GM19324 (cell line): ENCODE data around the gene PIGV.
A peak's percentile ranks its signal among the peaks of the same experiment; 100 is the strongest.
"Not testable (repeated sequence)": the region's sequence is repeated elsewhere in the genome, so short reads cannot be mapped to it uniquely, and the experiment has no call there.

Experiments used
- ATAC-seq: cut with Tn5 transposase; IDR thresholded peaks from one replicate; pipeline ENCODE4 v1.9.1; 2021; ENCODE audit warnings: mild to moderate bottlenecking, moderate library complexity; ENCODE audit not compliant: unreplicated experiment, low FRiP score

PIGV gene

DNA sequence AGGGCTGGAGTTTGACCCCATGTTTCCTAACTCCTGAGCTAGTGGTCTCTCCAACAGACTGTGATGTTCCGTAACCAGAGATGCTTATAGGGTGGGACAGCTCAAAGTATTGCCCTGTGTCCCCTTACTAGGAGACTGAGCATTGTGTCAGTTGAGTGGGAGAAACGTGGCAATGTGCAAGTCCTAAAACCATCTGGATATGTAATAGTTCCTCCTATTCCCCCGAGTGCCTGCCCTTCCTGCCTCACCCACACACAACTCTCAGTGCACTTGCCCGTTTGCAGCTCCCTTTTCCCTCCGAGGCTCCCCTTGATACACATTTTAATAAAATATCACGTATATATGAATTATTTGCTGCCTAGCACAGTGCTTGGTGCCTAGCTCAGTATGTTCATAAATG lies 3.4 kb downstream of the PIGV start:
- no peak for ATAC-seq

DNA sequence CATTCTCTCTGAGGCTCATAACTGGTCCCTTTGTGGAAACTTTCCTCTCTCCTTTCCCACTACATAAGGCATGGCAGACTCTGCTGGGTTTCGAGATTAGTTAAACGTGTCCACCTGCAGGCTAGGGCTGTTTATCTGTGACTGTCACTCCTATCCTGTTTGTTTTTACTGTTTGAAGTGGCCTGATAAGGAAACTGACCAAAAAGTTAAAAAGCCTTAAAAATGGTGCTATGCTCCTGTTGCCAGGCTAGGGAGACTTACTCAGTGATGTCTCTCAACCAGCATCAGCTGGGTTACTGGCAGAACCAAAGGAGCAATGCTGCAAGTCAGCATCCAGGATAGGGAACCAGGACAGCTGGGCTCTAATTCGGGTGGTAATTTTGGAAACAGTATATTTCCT lies 3.9 kb downstream of the PIGV start:
- no peak for ATAC-seq

DNA sequence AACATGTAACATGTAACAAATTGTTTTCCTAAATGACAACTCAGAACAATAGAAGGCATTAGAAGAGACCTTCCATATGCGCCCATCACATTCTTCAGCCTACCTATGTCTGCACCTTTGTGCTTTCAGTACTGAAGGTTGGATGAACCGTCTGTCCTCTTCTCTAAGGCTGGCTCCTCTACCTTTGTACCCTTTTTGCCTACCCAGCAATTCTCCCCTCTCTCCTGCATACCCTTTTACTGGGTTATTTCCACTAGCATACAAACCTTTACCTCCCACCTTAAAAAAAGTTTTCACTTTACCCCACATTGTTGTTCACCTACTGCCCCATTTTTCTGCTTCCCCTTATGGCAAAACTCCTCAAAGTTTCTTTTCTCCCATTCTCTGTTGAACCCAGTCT lies 5.2 kb downstream of the PIGV start:
- no peak for ATAC-seq

DNA sequence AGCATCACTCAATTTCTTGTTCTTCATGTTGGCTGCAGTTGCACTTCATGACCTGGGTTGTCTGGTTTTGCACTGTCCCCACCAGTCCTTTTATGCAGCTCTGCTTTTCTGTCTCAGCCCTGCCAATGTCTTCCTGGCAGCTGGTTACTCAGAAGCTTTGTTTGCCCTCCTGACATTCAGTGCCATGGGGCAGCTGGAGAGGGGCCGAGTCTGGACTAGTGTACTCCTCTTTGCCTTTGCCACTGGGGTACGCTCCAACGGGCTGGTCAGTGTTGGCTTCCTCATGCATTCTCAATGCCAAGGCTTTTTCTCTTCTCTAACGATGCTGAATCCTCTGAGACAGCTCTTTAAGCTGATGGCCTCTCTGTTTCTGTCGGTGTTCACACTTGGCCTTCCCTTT lies 6.6 kb downstream of the PIGV start:
- ATAC-seq = no peak

DNA sequence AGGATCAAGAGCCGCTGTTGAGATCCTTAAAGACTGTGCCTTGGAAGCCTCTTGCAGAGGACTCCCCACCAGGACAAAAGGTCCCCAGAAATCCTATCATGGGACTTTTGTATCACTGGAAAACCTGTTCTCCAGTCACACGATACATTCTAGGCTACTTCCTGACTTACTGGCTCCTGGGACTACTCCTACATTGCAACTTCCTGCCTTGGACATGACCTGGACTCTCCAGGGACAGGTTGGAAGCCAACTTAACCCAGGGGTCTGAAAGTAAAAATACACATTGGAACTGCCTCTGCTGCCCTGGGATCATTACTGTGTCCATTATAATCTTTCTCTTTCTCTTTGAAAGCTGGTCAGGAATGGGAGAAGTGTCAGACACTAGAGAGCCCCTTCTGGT lies 9.9 kb downstream of the PIGV start:
- no peak for ATAC-seq

DNA sequence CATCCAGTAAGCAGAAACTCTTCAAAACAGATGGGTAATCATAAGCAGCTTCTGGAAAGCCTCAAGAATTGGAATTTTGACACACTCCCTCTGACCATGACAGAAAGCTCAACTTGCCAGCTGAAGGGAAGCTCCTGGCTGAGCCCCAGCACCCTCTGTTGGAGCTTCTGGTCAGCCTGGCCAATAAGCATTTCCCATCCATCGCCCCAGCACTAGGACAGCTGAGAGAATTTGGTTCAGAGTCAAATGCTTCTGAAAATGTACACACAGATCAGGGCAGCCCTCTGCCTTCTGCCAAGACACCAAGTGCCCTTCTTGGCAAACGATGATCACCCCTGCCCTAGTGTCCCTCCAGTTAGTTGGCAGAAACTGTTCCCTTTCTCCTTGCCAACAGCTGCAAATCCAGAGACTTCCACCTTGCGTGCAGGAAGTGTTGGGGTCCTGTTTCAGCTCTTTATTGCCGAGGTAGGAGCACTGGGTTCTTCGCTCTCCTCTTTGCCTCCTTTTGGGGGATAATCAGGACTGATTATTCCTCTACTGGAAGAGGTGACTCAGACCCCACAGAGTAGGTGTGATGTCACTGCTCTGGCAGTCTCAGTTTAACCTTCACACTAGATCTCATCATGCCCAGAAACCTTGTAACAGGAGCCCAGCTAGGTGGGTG lies 11.9 kb downstream of the PIGV start:
- no peak for ATAC-seq

DNA sequence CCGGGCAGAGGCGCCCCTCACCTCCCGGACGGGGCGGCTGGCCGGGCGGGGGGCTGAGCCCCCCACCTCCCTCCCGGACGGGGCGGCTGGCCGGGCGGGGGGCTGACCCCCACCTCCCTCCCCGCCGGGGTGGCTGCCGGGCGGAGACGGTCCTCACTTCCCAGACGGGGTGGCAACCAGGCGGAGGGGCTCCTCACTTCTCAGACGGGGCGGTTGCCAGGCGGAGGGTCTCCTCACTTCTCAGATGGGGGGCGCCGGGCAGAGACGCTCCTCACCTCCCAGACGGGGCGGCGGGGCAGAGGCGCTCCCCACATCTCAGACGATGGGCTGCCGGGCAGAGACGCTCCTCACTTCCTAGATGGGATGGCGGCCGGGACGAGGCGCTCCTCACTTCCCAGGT lies 16.2 kb downstream of the PIGV start:
- ATAC-seq = not testable (repeated sequence)

DNA sequence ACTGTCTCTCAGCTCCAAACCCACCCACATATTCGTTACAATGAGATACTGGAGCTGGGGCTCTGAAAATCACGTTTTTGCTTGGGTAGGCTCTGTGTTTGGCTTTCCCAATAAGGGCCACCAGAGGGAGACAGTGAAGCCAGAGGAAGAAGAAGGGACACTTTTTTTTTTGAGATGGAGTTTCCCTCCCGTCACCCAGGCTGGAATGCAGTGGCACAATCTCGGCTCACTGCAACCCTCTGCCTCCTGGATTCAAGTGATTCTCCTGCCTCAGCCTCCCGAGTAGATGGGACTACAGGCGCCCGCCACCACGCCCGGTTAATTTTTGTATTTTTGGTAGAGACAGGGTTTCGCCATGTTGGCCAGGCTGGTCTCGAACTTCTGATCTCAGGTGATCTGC lies 22.4 kb downstream of the PIGV start:
- not testable (repeated sequence) for ATAC-seq

DNA sequence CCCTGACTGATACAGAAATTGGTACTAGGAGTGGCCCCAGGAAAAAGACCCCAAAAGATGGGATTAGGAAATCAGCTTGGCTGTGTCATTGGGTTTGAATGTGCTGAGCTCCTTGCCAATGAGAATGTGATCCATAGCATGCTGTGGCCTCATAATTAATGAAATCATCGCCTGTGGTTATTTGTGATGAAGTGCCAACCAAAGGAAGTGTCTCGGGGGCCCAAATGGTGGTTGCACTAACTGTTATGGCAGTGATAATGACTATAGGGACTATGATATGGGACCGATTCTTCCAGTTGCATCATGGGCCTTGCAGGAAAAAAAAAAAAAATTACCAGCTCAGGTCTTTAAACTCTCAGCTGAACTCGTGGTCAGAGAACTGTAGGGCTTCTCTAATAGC lies 23.3 kb downstream of the PIGV start:
- no peak for ATAC-seq

DNA sequence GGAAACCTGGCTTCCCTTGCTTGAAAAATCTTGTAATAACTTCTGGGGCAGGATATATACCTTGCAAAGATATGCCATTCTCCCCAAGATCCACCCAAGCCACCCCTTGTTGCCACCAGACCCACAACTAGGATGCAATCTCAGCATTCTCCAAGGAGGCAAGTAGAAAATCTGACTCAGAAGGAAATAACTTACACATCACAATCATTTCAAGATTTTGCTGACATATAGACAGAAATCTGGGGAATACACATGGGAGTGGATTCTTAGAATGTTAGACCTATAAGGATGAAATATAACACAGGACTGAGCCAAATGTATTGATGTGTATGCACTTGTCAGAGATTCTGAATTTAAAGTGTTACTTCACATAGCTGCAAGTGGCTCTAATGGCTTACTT lies 24.0 kb downstream of the PIGV start:
- no peak for ATAC-seq

DNA sequence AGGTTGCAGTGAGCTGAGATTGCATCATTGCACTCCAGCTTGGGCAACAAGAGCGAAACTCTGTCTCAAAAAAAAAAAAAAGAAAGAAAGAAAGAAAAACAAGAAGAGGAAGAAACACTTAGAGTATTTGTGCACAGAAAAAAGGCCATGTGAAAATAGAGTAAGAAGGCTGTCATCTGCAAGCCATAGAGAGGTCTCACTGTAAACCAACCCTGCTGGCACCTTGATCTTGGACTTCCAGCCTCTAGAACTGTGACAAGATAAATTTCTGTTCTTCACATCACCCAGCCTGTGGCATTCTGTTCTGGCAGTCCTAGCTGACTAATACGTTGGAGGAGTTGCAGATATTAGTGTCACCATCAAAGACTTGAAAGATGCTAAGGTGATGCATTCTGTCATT lies 26.6 kb downstream of the PIGV start:
- no peak for ATAC-seq

DNA sequence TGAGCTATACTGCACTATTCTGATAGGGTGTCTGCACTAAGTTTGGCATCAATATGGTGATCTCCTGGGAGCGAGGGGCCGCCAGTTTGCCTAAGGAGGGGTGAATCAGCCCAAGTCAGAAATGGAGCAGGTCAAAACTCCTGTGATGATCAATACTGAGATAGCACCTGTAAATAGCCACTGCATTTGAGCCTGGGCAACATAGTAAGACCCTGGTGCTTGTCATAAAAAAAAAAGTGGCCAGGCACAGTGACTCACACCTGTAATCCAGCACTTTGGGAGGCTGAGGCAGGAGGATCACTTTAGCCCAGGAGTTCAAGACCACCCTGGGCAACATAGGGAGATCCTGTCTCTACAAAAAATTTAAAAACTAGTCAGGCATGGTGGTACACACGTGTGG lies 27.1 kb downstream of the PIGV start:
- no peak for ATAC-seq

DNA sequence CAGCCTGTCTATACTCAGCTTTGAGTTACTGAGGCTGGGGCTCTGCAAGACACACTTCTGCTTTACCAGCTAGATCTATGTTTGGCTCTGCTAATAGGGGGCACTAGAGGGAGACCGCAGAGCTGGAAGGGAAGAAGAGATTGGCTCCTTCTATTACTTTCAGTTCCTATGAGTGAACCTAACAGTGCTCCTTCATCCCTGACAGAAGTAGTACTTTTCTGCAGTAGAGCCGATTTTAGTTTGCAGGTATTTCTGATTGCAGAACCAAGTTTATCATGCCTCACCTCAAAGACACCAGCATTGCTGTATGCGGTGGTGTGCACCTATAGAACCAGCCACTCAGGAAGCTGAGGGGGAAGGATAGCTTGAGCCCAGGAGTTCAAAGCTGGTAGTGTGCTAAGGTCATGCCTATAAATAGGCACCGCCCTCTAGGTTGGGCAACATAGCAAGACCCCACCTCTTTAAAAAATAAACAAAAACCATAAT lies 33.1 kb downstream of the PIGV start:
- peak; percentile 78 for ATAC-seq

DNA sequence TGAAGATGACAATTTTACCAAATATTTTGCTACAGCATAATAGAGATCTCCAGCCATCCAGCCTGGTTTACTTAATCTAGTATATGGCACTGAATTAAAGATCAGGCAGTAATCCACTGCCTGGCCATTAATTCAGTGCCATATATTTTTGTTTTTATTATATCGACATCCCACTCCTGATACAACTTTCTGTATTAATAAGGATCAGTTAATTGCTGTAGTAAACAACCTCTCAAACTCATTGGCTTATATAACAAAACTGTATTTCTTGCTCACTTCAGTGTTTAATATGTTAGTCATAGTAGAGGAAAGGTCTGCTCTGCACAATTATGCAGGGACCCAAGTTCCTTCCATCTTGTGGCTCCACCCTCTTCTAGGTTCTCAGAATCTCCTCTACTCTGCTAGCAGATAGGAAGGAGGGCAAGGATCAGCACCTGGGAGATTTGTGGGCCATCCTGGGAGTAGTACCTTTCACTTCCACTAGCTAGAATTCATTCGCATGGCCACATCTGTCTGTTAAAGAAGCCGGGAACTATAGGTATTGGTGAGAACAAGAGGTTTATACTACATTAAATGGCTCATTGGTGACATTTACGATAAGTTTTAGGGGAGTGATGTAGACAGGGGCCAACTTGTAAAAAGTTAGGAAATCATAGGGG lies 35.1 kb downstream of the PIGV start:
- no peak for ATAC-seq

DNA sequence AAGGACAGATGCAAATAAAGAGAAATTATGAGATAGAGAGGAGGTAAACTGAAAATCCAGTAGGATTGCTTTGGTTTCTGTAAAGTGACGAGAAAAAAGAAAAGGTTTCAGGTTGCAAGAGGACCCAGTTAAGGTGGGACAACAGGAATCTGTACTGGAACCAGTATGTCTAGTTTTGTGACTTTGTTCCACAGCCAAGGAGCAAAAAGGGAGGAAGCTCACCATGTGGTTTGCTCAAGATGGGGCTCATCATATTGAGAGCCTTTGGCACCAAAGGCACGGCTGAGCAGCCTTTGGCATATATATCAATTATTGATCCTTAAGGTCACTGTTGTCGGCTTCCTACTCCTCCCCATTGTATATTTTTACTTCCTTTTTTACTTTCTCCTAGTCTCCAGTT lies 37.0 kb downstream of the PIGV start:
- no peak for ATAC-seq

DNA sequence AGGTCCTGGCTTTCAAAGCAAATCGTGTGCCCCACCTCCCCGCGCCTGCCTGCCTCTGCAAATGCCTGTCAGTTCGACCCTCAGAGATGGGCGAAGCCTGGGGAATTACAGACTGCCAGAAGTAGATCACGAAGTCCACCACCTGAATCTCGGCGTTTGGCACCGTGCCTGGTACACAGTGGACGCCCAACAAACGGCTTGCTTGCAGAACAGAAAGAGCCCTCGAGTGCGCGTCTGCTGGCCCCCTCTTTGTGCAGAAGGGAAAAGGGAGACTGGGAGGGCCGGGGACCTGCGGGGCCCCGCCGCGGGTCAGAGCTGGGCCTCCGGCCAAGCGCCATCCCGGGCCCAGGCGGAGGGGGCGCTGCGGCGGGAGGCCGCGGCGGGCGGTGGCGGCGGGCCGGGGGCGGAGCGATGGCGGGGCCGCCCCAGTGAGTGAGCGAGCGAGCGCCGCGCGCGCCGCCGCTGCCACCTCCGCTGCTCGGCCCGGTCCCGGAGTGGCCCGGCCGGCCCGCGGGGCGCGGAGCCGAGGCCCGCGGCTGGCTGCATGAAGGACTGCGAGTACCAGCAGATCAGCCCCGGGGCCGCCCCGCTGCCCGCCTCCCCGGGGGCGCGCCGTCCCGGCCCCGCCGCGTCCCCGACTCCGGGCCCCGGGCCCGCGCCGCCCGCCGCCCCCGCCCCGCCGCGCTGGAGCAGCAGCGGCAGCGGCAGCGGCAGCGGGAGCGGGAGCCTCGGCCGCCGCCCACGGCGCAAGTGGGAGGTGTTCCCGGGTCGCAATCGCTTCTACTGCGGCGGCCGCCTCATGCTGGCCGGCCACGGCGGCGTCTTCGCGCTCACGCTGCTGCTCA lies 38.7 kb downstream of the PIGV start, which contains the start of gene ZDHHC18:
Gene ZDHHC18 (plus strand): TSS at position 428 of the 845 bp plus-strand sequence. CDS start 117 bp downstream, at position 545.
- peak; percentile 85 for ATAC-seq

DNA sequence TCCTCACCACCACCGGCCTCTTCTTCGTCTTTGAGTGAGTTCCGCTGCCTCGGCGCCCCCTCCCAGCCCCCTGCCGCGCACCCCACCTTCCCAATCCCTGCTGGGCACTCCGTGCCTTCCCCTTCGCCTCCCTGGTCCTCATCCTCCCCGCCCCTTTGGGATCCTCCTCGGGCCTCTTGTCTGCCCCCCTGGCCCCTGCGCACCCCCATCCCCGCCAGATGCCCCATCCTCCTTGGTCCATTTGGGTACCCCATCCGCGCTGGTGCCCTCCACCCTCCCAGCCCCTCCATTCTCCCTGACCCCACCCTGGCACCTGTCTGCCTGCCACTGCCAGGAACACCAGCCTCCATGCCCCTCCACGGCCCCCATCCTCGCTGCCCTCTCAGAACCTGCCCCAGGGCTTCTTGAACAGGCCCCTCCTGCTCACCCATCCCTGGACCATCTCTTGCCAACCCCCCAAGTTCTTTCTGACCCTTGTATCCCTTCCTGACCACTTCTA lies 39.4 kb downstream of the PIGV start:
- ATAC-seq = no peak

DNA sequence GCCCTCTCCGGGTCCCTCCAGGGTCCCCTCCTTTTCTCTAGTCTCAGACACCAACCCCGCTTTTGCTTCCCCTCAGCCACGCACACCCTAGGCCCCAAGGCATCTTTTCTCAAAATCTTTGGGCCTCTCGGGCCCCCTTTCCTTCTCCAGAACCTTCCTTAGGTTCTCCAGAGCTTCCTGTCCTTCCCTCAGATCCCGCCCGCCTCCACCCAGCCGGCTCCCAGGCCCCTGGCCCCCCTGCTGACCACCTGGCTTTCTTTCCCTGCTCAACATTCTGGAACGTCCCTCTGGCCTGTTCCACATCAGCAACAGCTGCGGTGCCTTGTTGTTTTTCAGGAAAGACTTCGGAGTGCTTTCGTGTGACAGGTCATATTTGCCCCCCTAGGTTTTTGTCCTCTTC lies 39.9 kb downstream of the PIGV start:
- no peak for ATAC-seq

DNA sequence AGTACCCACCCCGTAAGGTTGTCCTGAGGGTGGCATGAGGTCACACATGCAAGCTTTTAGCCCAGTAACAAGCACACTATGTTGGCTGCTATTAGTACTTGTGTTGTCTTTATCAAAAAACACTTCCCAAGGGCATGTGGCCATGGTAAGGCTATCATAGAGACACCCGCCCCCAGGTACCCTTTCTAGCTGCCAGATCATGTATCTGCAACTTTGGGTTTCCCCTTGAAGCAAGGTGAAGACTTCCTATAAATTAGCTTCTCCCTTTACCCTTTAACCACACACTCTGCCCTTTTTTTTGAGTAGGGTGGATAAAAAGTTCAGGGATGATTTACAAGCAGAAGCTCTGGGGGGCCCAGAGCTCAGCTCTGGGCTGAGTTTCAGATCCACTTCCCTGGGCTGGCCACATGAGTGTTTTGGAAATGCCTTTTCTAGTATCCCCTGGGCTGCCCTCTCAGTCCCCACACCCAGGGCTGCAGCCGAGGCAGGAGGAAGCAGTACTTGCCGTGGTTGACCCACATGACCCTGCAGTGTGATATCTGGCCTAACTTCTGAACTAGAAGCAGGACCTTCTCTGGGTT lies 40.8 kb downstream of the PIGV start:
- ATAC-seq = no peak

DNA sequence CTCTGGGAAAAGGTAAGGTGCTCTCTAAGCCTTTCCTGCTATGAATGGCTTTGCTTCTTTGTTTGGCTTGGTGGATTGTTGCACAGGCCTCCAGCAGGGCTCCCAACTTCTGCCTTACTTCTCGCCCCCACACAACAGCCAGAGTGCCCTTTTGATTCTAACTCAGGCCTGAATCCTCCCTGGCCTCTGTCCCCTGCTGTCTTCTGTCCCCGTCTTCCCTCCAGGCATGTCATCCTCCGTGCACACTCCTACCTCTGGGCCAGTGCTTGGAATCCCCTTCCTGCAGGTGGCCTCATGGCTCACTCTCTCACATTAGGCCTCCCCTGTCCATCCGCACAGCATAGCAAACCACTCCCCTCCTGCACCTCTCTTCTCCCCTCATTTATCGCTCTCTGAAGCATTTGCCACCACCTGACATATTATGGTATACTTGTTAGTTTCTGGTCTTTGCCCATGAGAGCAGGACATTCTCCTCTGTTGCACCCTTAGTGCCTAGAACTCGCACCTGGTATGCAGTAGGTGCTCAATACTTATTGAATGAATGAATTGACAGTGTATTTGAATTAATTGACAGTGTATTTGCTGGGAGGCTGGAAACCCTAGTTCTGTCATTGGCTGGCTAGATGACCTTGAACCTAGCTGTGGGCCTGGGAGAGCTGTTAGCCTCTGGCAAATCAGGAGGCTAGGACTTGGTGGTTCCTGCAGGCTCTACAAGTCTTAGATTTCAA lies 41.6 kb downstream of the PIGV start:
- no peak for ATAC-seq
